ENCODE measurements around the gene PLD6.

PLD6 gene

GRCh38 chr17:17153071-17153470 lies 53.1 kb downstream of the PLD6 start:
- ATAC-seq: no peak

DNA sequence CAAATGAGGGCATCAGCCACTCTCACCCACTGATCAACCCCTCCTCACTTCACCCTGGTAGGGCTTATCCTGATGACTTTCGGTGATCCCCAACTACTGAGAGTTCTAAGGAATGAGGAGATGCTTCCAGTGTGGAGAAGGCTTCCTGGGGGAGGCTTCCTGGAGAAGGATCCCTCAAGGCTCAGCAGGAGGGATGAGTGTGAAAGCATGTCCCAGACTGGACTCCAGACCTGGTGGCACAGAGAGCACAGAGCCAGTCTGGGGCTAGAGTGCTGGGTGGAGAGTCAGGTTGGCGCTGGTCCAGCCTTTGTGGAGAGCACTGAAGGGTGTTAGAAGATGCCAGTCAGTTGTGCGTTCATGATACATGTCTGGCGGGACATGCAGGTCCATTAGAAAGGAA lies 53.7 kb downstream of the PLD6 start:
- no peak for ATAC-seq

GRCh38 chr17:17151962-17152361 lies 54.2 kb downstream of the PLD6 start:
- peak in 1 of 2 donors; percentile 47 for ATAC-seq

- ATAC-seq: no peak
Observed at GRCh38 chr17:17151541-17151940, 54.6 kb downstream of the PLD6 start.

GRCh38 chr17:17151055-17151454 lies 55.1 kb downstream of the PLD6 start:
- ATAC-seq: peak; percentile 21 to 37
